Right lobe of liver (tissue), 4 donors: ENCODE measurements around the gene C6orf141.

Experiments used
- CTCF ChIP-seq, 4 donors: fragments of 200-600 bp in 3 of 4; fragments of 450-650 bp in 1 of 4; IDR thresholded peaks; one replicate each; pipeline versions ENCODE4 v1.5.1 to v1.8.0; 2016 to 2022; ENCODE audit warnings: antibody characterized with exemption in 4 of 4, mild to moderate bottlenecking in 2 of 4
- POLR2A ChIP-seq: fragments of 450-650 bp; IDR thresholded peaks from one replicate; pipeline ENCODE4 v1.6.1; 2017; ENCODE audit warnings: antibody characterized with exemption, mild to moderate bottlenecking
- donor health status: DM: no; HTN: no; CAD: no.
- donor health status: DM: no; HTN: no; CAD: no.
- donor health status: DM: no; HTN: yes; CAD: no.

GRCh38 chr6:49527320-49527719 lies 23.1 kb upstream of the C6orf141 start:
- TF ChIP-seq POLR2A (no peak), CTCF (IDR thresholded peaks at IDR 0.05) (no peak)
